GM21619 (cell line): Measurements from ENCODE around the gene COL15A1.

Source experiments
- ATAC-seq: cut with Tn5 transposase; IDR thresholded peaks from one replicate; pipeline ENCODE4 v1.9.1; 2021; ENCODE audit not compliant: unreplicated experiment

Gene COL15A1

GRCh38 chr9:98915599-98915998 is 28.1 kb upstream of the COL15A1 start:
- no peak for ATAC-seq

GRCh38 chr9:98916660-98917059 is 27.0 kb upstream of the COL15A1 start:
- ATAC-seq: no peak

- ATAC-seq: no peak
Observed at GRCh38 chr9:98917746-98918487, 25.8 kb upstream of the COL15A1 start.

GRCh38 chr9:98921732-98922131 is 22.0 kb upstream of the COL15A1 start:
- ATAC-seq: no peak

DNA sequence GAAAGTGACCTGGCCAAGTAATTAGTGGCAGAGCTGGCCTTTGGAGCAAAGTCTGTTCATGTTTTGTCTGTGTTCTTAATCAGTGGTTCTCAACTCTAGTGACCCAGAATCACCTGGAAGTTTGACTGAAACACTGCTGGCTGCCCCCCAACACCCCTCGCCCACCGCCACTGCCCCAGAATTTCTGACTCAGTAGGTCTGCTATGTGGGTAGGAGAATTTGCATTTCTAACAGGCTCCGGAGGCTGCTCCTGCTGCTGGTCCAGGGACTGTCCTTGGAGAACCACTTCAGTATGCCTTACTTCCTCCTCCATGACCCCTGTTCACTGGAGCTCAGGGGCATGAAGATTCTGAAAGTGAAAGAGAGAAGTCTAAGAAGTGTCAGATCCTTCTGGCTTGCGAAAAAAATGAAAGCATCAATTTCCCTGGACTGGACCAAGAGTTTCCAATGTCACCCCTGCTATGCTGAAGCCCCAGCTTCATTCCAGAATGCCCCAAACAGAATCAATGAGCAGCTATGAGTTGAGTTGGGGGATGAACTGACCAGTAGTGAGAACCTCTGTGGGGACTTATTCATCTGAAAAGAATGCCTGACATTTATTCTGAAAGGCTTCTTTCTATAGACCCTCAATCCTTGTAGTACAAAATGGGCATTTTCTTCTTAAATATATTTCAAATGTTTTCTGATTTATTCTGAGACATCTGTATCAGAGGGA is 20.8 kb upstream of the COL15A1 start:
- no peak for ATAC-seq

GRCh38 chr9:98923451-98924123 is 20.1 kb upstream of the COL15A1 start:
- ATAC-seq: no peak

DNA sequence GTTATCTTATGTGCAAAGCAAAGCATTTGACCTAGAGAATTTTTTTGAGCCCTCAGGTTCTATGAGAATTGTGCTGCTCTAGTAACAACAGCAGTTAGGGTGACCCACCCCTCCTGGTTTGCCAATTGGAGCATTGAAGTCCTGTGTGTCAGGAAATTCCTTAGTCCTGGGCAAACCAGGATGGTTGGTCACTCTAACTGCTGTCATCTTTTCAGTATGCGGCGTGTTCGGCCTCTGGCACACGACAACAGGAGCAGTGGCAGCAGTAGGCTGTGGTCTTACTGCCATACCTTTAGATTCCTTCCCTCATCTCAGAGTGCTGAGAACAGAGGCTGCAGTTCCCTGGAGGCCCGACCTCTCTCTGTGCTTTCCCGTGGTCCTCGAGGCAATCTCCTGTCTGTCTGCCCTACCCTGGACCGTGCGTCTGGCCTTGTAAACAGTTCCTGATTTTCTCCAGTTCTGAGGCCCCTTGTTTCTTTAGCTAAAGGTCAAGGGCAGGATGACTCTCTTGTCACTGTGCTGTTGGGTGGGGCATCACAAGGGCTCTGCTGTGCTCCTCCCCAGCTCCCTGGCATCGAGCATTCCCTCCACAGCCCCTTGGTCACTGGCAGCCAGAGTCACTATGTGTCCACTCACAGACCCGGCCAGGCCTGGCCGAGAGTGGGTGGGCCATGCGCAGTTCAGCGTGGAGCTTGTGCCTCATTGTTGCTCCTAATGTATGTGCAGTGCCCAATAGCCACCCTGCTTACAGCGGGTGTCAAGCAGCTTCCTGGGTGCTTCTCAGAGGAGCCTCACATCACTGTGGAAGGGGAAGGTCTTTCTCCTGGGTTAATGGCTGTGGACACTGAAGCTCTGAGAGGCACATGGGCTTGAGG is 18.5 kb upstream of the COL15A1 start:
- no peak for ATAC-seq

- ATAC-seq: no peak
Observed at GRCh38 chr9:98925956-98926355, 17.8 kb upstream of the COL15A1 start.

DNA sequence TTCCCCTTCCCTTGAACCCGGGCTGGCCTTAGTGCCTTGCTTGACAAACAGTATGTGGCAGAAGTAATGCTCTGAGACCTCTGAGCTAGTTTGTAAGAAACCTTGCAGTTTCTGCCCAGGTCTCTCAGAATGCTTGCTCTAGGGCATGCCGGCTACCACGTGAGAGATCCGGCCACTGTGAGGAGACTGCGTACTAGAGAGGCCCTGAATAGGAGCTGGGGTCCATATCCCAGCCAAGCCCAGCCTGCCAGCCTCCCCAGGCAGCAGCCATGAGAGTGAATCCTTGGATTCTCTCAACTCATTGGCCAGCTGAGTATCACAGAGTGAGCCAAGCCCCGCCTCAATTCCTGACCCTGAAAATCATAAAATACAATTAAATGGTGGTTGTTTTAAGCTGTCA is 16.0 kb upstream of the COL15A1 start:
- ATAC-seq: no peak

DNA sequence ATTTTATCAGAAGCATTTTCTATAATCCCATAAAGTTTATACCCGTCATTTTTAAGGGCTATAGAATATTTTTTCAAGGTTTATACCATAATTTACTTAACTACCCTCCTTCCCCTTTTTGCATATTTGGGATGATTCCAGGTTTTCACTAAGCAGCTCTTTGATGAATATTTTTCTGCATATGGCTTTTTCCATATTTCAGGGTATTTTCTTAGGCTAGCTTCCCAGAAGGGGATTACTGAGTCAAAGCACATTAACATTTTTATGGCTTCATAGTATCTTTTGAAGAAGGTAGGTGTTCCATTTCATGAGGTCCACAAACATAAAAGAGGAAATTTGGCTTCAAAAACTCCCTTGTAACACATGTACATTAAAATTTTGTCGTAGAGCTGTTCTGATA is 14.6 kb upstream of the COL15A1 start:
- no peak for ATAC-seq

- no peak for ATAC-seq
Observed at GRCh38 chr9:98929895-98930341, 13.8 kb upstream of the COL15A1 start.

DNA sequence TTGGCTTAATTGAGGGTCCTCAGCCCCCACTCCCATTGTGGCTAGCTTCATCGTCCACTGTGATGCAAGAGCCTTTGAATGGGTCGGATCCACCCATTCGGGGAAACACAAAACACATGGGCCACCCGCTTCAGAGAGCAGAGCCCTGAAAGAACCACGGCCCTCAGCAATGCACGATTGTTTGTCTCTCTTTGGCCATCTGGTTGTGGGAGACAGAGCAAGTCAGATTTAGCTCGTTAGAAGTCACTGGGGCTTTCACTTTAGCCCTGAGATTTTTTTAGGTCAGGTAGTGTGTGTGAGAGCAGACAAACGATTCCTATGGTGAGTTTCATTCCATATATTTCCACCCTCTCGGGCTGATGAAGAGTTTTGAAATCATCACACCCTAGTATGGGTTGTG is 12.9 kb upstream of the COL15A1 start:
- ATAC-seq: no peak

GRCh38 chr9:98931600-98932389 is 11.9 kb upstream of the COL15A1 start:
- ATAC-seq: no peak

- ATAC-seq: no peak
Observed at GRCh38 chr9:98933185-98933584, 10.5 kb upstream of the COL15A1 start.

- no peak for ATAC-seq
Observed at GRCh38 chr9:98933890-98934289, 9.8 kb upstream of the COL15A1 start.

GRCh38 chr9:98935071-98935505 is 8.6 kb upstream of the COL15A1 start:
- no peak for ATAC-seq

- no peak for ATAC-seq
Observed at GRCh38 chr9:98940276-98940675, 3.4 kb upstream of the COL15A1 start.

- ATAC-seq: no peak
Observed at GRCh38 chr9:98941946-98942523, 1.7 kb upstream of the COL15A1 start.

DNA sequence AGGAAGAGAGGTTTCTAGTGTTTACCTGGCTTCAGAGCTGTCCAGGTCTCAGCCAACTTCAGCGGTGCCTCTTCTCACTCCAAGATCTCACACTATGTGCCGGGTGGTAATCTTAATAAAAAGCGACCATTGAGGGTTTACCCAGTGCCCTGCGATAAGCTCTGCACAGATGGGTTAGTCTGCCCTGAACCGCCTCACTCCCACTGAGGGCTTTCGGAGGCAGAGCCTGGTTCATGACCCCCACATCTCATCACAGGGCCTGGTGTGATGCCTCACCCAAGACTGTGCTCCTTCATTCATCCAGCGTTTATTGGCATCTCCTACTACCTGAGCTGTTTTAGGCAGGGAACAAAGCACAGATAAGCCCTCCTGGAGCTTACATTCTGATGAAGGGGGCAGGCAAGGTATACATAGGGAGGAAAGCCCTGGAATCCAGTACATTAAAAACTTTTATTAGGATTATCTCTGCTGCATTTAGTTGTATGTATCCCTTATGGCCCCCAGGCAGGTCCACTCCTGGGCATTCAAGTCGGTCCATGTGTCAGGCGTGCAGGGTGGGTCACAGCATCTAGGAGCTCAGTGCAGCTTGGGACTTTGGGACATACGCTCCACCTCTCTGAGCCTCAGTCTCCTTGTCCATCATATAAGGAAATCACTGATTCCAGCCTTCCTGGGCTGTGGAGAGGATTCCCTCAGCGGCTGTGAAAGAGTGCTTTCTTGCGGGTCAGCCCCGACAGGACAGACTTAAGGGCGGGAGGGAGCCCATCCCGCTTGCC is 613 bp upstream of the COL15A1 start:
- no peak for ATAC-seq
